Measurements from ENCODE around the gene MEST. TPM values are rescaled to one million over a fixed set of nuclear protein-coding genes. Genes with fewer than 3 reads are reported as not detected.
"Not testable (repeated sequence)": the region's sequence is repeated elsewhere in the genome, so short reads cannot be mapped to it uniquely, and the experiment has no call there.

MEST gene
- total RNA-seq, 1 donor from 2014 or later = 8.1 TPM

DNA sequence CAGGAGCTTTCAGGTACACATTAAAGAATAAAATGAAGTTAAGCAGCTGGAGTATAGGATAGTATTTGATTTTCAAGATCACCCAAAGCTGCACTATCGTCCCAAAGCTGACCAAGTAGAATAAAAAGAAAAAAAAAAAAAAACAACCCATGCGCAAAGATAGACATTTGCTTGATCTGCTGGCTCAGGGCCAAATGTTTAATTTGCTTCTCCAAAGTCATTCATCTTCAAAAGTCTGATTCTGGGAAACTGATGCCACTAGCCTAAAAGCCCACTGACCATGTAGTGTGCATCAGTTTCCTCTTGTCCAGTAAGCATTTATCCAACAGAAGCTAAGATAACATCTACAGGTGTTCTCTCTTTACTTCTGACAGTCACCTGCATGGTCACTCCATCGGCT is 14.5 kb downstream of the MEST start:
- POLR2A ChIA-PET = no interaction called here
- intact Hi-C loops (cut with micrococcal nuclease) = no loop called here
- CTCF ChIA-PET = interaction anchor here (0.6 kb wide), 1 partner anchor 174 kb away, joined by 3 read pairs; no protein-coding TSS in a partner anchor
- Mint-ChIP-seq H3K27ac (no peak overlapping the region), H3K9me3 (no peaks in the 10 kb centered on the region), H3K4me3 (no peak overlapping the region), H3K27me3 (no peaks in the 10 kb centered on the region), H3K36me3 (ENCODE audit: low read depth) (peaks cover 49% of the 10 kb centered on the region), H3K4me1 (no peaks in the 10 kb centered on the region)
- ATAC-seq (ENCODE audit: low read depth) (no peak), DNase-seq (no peak)
- TF ChIP-seq, protein P1, sequence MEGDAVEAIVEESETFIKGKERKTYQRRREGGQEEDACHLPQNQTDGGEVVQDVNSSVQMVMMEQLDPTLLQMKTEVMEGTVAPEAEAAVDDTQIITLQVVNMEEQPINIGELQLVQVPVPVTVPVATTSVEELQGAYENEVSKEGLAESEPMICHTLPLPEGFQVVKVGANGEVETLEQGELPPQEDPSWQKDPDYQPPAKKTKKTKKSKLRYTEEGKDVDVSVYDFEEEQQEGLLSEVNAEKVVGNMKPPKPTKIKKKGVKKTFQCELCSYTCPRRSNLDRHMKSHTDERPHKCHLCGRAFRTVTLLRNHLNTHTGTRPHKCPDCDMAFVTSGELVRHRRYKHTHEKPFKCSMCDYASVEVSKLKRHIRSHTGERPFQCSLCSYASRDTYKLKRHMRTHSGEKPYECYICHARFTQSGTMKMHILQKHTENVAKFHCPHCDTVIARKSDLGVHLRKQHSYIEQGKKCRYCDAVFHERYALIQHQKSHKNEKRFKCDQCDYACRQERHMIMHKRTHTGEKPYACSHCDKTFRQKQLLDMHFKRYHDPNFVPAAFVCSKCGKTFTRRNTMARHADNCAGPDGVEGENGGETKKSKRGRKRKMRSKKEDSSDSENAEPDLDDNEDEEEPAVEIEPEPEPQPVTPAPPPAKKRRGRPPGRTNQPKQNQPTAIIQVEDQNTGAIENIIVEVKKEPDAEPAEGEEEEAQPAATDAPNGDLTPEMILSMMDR (IDR thresholded peaks at IDR 0.05) = no peak

DNA sequence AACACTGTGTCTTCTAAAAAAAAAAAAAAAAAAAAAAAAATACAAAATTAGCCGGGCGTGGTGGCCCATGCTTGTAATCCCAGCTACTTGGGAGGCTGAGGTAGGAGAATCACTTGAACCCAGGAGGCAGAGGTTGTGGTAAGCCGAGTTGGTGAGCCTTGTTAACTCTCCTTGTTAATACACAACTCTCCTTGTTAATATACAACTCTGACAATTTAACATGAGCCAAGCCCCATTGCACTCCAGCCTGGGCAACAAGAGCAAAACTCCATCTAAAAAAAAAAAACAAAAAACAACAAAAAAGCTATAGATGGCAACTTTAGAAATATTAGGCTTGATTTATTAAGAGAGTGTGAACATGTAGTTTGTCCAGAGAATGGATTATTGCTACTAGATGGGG is 20.2 kb downstream of the MEST start:
- H3K36me3 Mint-ChIP-seq (ENCODE audit: low read depth) = peaks cover 16% of the 10 kb centered on the region
- DNase-seq; CTCF ChIA-PET; POLR2A ChIA-PET; ATAC-seq (ENCODE audit: low read depth); H3K27me3 Mint-ChIP-seq; H3K9me3 Mint-ChIP-seq; intact Hi-C loops (cut with micrococcal nuclease); H3K27ac Mint-ChIP-seq; H3K4me3 Mint-ChIP-seq; H3K4me1 Mint-ChIP-seq: not testable (repeated sequence)

DNA sequence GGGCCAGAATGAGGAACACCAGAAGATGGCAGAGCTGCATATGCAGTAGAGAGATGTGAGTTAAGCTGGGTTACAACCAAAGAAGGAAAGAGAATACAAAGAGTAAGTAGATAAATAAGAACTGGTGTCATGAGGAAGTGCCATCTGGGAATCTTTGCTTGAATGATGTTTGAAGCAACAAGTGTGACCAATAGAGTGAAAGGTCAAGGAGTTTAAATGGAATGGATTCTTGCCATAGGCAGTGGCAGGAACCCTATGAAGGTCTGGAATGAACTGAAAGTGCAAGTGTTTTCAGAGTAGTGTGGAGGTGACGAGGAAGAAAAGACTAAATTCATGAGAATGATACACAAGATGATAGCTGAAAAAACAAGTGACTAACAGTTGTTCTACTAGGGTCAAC is 21.6 kb downstream of the MEST start:
- no peak for DNase-seq
- Mint-ChIP-seq H3K4me1 (no peaks in the 10 kb centered on the region), H3K27me3 (no peaks in the 10 kb centered on the region), H3K4me3 (no peak overlapping the region), H3K27ac (no peak overlapping the region), H3K9me3 (no peaks in the 10 kb centered on the region), H3K36me3 (ENCODE audit: low read depth) (peaks cover 2% of the 10 kb centered on the region)
- CTCF ChIA-PET = no interaction called here
- TF ChIP-seq, protein P1 (IDR thresholded peaks at IDR 0.05) = no peak
- POLR2A ChIA-PET = no interaction called here
- no peak for ATAC-seq (ENCODE audit: low read depth)
- intact Hi-C loops (cut with micrococcal nuclease) = no loop called here

DNA sequence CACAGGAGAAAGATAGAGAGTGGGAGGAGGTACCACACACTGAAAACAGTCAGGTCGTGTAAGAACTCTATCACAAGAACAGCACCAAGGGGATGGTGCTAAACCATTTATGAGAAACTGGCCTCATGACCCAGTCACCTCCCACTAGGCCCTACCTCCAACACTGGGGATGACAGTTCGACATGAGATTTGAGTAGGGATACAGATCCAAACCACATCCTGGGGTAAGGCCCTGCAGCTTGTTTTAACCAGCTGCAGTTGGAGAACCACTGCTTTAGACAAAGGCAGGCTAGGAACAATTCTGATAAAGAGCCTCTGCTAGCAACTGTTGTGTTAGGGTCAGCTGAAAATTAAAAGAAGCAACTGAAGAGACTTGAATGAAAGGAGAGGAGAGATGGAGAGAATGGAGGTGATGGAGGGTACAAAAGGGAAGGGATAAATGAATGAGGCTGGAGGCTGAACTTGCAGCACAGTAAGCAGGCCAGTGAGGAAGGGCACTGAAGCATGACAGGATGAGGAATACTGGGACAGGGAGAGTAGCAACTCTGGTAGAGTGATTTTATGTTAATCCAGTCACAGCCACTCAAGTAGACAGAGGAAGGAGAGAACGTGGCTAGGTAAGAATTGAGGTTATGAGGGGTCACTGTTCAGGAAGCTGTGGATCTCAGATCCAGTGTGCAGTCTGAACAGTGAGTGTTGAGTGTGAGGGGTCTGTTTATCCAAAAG is 23.6 kb downstream of the MEST start:
- Mint-ChIP-seq H3K27me3 (no peaks in the 10 kb centered on the region), H3K9me3 (no peaks in the 10 kb centered on the region), H3K4me3 (no peak overlapping the region), H3K27ac (no peak overlapping the region), H3K36me3 (ENCODE audit: low read depth) (no peaks in the 10 kb centered on the region), H3K4me1 (no peaks in the 10 kb centered on the region)
- ATAC-seq (ENCODE audit: low read depth) = no peak
- POLR2A ChIA-PET = no interaction called here
- DNase-seq = no peak
- CTCF ChIA-PET = no interaction called here
- intact Hi-C loops (cut with micrococcal nuclease) = no loop called here
- TF ChIP-seq, protein P1 (IDR thresholded peaks at IDR 0.05) = no peak

DNA sequence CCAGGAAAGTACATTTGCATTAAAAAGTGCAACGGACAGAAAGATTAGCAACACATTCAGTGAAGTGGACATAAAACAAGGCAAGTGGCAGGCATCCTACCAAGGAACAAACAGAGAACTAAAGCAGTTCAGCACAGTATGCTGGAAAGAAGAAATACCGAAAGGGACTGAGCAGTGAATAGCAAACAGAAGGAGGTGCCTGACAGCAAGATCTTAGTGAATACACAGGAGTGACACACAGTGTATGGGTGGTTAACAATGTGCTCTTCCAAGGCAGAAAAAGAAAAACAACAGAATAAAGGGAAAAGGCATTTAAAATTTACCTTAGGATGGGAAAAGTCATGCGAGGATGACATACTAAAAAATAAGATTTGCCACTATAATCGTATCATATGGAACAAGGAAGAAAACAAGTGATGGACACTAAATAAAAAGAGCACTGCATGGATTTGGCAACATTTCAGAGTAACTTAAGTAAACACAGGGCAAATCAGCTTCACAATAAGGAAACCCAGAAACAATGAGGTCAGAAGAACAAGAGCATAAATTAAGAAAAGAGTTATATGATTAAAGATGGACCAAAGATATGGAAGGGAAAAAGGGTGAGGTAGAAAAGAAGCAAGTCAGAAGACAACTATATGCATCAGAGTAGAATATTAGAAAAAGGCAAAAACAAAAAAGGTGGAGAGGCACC is 29.5 kb downstream of the MEST start:
- intact Hi-C loops (cut with micrococcal nuclease) = no loop called here
- no peak overlapping the region for H3K4me3 Mint-ChIP-seq
- ATAC-seq (ENCODE audit: low read depth) = no peak
- no peaks in the 10 kb centered on the region for H3K27me3 Mint-ChIP-seq
- no peak for DNase-seq
- no peaks in the 10 kb centered on the region for H3K4me1 Mint-ChIP-seq
- H3K36me3 Mint-ChIP-seq (ENCODE audit: low read depth) = no peaks in the 10 kb centered on the region
- ChIA-PET POLR2A (no interaction called here), CTCF (no interaction called here)
- H3K27ac Mint-ChIP-seq = no peak overlapping the region
- TF ChIP-seq, protein P1 (IDR thresholded peaks at IDR 0.05) = no peak
- no peaks in the 10 kb centered on the region for H3K9me3 Mint-ChIP-seq

DNA sequence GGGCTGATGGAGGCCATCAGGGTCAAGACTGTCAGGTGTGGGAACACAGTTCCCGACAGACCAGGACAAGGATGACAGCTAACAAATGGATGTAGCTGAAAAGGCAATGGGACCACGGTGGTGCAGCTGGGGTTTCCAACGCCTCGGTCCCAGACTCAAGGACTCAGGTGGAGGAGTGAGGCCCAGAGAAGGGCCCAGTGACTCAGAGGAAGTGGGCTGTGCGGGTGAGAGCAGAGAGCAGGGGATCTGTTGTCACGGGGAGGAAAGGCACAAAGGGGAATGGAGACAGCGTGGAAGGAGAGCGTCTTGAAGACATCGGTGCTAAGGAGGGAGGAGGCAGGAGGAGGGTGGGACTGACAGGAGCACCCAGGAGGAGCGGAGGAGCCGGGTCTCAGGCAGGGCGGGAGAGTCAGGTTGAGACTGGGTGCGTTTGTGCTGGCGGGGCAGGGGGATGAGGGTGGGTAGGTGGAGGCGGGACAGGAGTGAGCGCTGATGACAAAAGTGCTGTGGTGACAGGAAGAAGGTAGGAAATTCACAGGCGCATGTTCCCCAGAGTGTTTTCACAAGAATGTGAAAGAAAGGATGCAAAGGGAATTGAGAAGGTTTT is 31.7 kb downstream of the MEST start:
- H3K27ac Mint-ChIP-seq; H3K9me3 Mint-ChIP-seq; H3K27me3 Mint-ChIP-seq; H3K4me3 Mint-ChIP-seq; H3K4me1 Mint-ChIP-seq; CTCF ChIA-PET; ATAC-seq (ENCODE audit: low read depth); intact Hi-C loops (cut with micrococcal nuclease); POLR2A ChIA-PET; H3K36me3 Mint-ChIP-seq (ENCODE audit: low read depth); DNase-seq: not testable (repeated sequence)
